AG04450 (cell line): Measurements from ENCODE around the gene AIFM3. TPM values are rescaled to one million over a fixed set of nuclear protein-coding genes. Genes with fewer than 3 reads are reported as not detected.

Experiments used
- CTCF ChIA-PET: fragments of 300-600, 350-600 bp; formaldehyde crosslinking; extraction: SDS; loops from one replicate; lab custom pipeline; 2022; ENCODE audit warnings: antibody characterized with exemption, inconsistent platforms; lab: Charles Lee
- POLR2A ChIA-PET: fragments of 350-600 bp; formaldehyde crosslinking; extraction: SDS; loops from one replicate; lab custom pipeline; 2021; ENCODE audit warnings: antibody characterized with exemption, inconsistent platforms; lab: Yijun Ruan, JAX
- DNase-seq: peaks from one replicate; pipeline ENCODE4 v3.0.0-alpha.2; 2011; ENCODE audit warnings: low read depth, low spot score
- H3K27ac ChIP-seq: one replicate; pipeline ENCODE4 v1.5.1; 2012; ENCODE audit warnings: low read depth, low read length, control low read depth
- H3K27me3 ChIP-seq: one replicate; pipeline ENCODE4 v1.6.0; 2012; ENCODE audit warnings: low read length; ENCODE audit not compliant: control insufficient read depth, insufficient read depth
- H3K4me3 ChIP-seq: 2 replicates; pipeline ENCODE4 v1.5.1; 2011; ENCODE audit warnings: mild to moderate bottlenecking, low read depth, low read length, control low read depth
- H3K9me3 ChIP-seq: 2 replicates; pipeline ENCODE4 v1.5.1; 2012; ENCODE audit warnings: low read length; ENCODE audit not compliant: control insufficient read depth, insufficient read depth
- polyA plus RNA-seq: library from polyadenylated mRNA; depleted of rRNA; stranded (reverse); fragments of >200 nt; gene quantifications from 2 replicates; pipeline ENCODE4 v1.2.3, GENCODE V29; 2011
- TF ChIP-seq, protein P1 (sequence below): IDR thresholded peaks from 2 replicates; pipeline ENCODE4 v1.5.1; 2011; ENCODE audit warnings: low read depth, low read length, control low read depth, inconsistent platforms

AIFM3 gene
- polyA plus RNA-seq, 1 experiment = 0.15 TPM

DNA sequence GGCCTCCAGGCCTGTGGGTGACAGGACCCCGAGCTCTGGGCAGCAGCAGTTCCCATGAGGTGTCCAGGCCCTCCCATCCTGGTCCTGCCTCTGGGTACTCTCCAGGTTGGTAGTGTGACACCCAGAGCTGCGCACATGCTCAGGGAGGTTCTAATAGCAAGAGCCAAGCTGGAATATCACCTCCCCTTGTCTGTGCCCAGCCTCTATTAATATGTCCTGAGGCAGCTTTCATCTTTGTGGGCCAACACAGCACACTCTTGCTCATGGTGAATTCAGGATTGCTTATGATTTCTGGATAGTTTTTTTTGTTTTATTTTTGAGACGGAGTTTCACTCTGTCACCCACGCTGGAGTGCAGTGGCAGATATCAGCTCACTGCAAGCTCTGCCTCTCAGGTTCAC lies 51.3 kb downstream of the AIFM3 start:
- Histone ChIP-seq H3K4me3 (no peak overlapping the region), H3K27ac (no peak overlapping the region), H3K27me3 (peaks cover 5% of the 10 kb centered on the region), H3K9me3 (no peaks in the 10 kb centered on the region; the same call in 1 of the 2 replicates)
- no peak for DNase-seq
- POLR2A ChIA-PET = no interaction called here
- CTCF ChIA-PET = interaction anchor here (0.7 kb wide), 1 partner anchor 268 kb away, joined by 3 read pairs; no protein-coding TSS in a partner anchor
- TF ChIP-seq, protein P1, sequence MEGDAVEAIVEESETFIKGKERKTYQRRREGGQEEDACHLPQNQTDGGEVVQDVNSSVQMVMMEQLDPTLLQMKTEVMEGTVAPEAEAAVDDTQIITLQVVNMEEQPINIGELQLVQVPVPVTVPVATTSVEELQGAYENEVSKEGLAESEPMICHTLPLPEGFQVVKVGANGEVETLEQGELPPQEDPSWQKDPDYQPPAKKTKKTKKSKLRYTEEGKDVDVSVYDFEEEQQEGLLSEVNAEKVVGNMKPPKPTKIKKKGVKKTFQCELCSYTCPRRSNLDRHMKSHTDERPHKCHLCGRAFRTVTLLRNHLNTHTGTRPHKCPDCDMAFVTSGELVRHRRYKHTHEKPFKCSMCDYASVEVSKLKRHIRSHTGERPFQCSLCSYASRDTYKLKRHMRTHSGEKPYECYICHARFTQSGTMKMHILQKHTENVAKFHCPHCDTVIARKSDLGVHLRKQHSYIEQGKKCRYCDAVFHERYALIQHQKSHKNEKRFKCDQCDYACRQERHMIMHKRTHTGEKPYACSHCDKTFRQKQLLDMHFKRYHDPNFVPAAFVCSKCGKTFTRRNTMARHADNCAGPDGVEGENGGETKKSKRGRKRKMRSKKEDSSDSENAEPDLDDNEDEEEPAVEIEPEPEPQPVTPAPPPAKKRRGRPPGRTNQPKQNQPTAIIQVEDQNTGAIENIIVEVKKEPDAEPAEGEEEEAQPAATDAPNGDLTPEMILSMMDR = no peak

DNA sequence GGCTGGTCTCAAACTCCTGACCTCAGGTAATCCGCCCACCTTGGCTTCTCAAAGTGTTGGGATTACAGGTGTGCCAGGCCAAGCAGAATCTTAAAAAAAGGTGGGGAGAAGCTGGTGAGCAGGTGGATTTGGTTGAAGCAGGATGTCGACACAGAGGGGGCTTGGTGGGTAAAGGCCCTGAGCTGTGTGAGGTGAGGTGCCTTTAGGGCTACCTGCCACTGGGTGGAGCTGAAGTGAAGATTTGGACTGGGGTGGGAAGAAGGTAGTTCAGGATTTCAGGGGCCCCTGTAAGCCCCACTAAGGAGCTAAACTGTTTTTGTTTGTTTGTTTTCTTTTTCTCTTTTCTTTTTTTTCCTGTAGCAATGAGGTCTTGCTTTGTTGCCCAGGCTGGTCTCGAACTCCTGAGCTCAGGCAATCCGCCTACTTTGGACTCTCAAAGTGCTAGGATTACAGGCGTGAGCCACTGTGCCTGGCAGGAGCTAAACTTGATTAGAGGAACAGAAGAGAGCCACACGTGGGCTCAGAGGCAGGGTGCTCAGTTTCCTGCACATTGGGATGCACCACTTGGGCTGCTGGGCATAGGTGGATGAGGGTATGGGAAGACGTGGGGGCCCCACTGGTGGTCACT lies 53.9 kb downstream of the AIFM3 start:
- TF ChIP-seq, protein P1 = peak; percentile 34
- CTCF ChIA-PET = interaction anchor here (0.6 to 1.8 kb wide), 3 partner anchors 17 to 41 kb away, joined by 3 to 4 read pairs (median 3); no protein-coding TSS in a partner anchor

GRCh38 chr22:21022507-21022906 lies 55.5 kb downstream of the AIFM3 start:
- H3K27ac ChIP-seq = no peak overlapping the region
- peaks cover 3% of the 10 kb centered on the region for H3K27me3 ChIP-seq
- no peak overlapping the region for H3K4me3 ChIP-seq
- DNase-seq = no peak
- ChIA-PET CTCF (no interaction called here), POLR2A (no interaction called here)
- TF ChIP-seq, protein P1 = no peak
- H3K9me3 ChIP-seq = peaks cover 2% of the 10 kb centered on the region; the same call in 1 of the 2 replicates

More for the DNA sequence above, 53.9 kb downstream of the AIFM3 start:
- no peak overlapping the region for H3K27ac ChIP-seq
- POLR2A ChIA-PET = no interaction called here
- peaks cover 5% of the 10 kb centered on the region for H3K27me3 ChIP-seq
- no peak overlapping the region for H3K4me3 ChIP-seq
- peaks cover under 1% of the 10 kb centered on the region; the same call in 1 of the 2 replicates for H3K9me3 ChIP-seq
- DNase-seq = no peak

- Histone ChIP-seq H3K27ac (no peak overlapping the region), H3K4me3 (no peak overlapping the region), H3K27me3 (peaks cover 3% of the 10 kb centered on the region), H3K9me3 (peaks cover 2% of the 10 kb centered on the region; the same call in 1 of the 2 replicates)
- CTCF ChIA-PET = no interaction called here
- no peak for DNase-seq
- TF ChIP-seq, protein P1 = 0 out of 2 replicates have a peak, but pooled peaks have one; percentile 3
- POLR2A ChIA-PET = no interaction called here
Measured at GRCh38 chr22:21022955-21023614, 56.0 kb downstream of the AIFM3 start.

GRCh38 chr22:21025266-21025665 lies 58.2 kb downstream of the AIFM3 start:
- no peak overlapping the region for H3K4me3 ChIP-seq
- ChIA-PET POLR2A (no interaction called here), CTCF (no interaction called here)
- peaks cover 14% of the 10 kb centered on the region for H3K27me3 ChIP-seq
- peaks cover 2% of the 10 kb centered on the region; the same call in 1 of the 2 replicates for H3K9me3 ChIP-seq
- DNase-seq = no peak
- TF ChIP-seq, protein P1 = no peak
- no peak overlapping the region for H3K27ac ChIP-seq
